Activated naive CD4-positive, alpha-beta T cell treated with anti-CD3 and anti-CD28 coated beads, Interleukin-2, amount 50 U/mL, for 16 hours (primary cell): Measurements from ENCODE around the gene CATSPER2.
"Not testable (repeated sequence)": the region's sequence is repeated elsewhere in the genome, so short reads cannot be mapped to it uniquely, and the experiment has no call there.

Source experiments
- DNase-seq: peaks from one replicate; pipeline ENCODE4 v3.0.0-alpha.2; 2020

CATSPER2 gene

DNA sequence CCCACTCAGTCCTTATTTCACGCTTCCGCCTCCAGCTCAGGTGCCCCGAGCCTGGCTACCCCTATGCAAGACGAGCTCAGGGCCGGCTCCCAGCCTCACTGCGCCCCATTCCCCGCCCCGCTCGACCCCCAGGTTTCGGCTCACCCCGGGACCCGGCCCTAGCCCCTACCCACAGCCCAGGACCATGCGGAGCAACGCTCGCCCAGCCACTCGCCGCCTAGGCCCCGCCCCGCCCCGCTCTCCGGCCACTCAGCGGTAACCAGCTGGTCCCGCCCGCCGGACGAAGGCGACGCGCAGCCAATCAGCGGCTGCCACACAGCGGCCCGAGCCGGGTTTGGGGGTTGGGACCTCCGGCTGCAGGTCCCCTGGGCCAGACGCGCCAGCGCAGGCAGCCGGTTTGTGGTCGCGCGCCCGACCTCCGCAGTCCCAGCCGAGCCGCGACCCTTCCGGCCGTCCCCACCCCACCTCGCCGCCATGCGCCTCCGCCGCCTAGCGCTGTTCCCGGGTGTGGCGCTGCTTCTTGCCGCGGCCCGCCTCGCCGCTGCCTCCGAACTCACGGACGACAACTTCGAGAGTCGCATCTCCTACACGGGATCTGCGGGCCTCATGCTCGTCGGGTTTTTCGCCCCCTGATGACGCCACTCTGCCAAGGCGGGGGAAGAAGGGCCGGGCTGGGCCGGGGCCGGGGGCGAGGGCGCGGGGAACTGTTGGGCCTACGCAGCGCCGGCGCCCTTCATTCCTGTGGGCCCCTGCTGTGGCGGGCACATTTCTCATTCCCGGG lies at the start of gene CATSPER2:
Gene CATSPER2 (minus strand): TSS at position 196 of the 781 bp plus-strand sequence. CDS start 783 bp downstream, outside the sequence.
- DNase-seq: no peak

DNA sequence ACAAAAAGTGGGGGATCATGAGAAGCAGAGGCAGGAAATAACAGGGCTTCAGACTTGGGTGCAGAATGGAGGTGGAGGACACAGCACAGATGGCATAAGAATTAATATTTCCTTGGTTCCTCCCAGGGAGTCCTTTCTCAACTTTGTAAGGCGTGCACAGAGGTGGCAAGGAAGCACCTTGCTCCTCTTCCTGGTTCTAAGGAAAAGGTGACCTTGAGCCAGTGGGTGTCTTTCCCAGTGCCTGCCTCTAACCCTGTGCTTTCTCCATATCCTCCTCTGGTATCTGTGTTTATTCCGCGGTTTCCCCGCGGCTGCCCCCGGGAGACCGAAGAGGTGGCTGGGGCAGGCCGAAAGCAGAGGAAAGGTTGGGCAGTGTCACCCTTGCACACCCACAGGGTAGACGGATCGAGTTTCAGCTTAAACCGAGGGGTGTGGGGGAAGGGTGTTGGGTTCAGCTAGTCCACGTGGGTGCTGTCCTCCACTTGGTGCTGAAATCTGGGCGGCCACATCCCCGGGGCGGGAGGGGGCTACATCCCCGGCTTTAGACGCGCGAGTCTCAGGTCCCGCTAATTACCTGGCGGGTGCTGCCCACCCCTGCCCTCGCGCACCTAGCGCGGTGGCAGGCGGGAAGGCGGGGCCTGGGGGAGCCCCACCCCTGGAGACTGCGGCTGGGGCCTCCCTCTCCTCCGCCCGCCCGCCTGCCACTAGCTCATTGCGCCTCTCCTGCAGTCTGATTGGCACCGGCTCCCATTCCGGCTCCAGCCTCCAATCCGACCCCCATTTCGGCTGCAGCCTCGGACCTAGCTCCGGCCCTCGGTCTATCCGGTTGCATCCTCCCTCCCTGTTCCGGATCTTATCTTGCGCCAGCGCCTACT lies 44.7 kb upstream of the CATSPER2 start, which contains the start of gene CKMT1A:
Gene CKMT1A (plus strand): TSS at position 712 of the 875 bp plus-strand sequence. CDS start 192 bp downstream, outside the sequence.
- DNase-seq: not testable (repeated sequence)

DNA sequence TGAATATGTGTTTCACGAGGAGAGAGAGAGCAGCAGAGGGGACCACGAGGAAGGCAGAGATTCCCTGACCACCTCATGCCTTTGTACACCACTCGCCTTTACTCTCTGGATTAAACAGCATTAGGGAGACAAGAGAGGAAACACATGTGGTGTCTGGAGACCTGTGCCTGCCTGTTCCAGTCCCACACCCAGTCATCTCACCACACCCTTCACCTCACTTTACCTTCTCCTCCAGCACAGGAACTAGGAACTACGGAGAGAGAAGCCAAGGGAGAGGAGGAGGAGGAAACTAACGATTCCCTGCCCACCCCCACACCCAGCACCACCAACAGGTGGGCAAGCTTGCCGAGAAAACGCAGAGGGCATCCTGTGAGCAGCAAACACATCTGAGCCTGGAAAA lies 44.0 kb upstream of the CATSPER2 start:
- DNase-seq: not testable (repeated sequence)

DNA sequence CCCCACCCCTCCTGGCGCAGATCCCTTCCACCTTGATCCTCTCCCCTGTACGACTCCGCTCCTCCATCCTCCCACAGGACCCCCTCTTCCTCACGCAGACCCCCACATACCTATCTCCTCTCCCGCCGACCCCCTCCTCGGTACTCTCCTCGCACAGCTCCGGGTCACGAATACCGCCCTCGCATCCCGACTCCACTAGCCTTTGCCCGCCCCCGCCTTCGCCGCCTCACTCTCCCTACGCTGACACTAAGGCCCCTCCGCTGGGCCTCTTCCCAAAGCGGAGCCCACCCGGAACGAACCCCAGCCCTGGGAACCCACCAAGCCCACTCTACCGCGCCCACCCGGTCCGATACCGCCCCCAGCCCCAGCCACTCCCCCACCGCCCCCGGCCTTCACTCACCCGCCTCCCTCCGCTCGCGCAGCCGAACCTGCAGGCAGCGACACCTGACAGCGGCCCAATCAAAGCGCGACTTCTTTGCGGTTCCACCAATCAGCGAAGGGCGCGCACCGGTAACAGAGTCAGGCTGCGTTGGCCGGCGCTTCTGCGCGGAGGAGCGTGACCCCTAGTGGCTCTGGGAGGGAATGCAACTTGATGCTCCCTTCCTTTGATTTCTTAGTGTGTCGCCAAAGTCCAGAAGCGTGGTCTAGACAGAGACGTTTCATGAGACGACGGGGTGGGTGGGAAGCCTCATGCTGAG lies 41.1 kb upstream of the CATSPER2 start:
- DNase-seq: not testable (repeated sequence)

DNA sequence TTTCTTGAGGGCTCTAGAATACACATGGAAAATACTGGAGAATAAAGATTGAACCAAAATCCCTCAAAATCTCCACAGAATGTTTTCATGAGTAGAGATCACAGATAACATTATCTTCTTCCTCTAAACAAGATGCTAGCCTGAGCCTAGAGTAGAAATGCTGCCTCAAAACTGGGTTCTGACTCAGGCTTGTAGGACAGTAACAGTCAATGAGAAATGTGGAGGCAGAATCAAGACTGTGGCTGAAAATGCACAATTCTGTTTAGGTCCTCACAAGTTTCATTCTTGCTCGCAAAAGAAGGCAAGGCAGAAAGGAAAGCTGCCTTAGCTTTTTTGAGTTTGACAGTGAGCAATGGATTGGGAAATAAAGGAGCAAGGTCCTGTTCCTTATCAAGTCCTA lies 25.5 kb upstream of the CATSPER2 start:
- DNase-seq: not testable (repeated sequence)

DNA sequence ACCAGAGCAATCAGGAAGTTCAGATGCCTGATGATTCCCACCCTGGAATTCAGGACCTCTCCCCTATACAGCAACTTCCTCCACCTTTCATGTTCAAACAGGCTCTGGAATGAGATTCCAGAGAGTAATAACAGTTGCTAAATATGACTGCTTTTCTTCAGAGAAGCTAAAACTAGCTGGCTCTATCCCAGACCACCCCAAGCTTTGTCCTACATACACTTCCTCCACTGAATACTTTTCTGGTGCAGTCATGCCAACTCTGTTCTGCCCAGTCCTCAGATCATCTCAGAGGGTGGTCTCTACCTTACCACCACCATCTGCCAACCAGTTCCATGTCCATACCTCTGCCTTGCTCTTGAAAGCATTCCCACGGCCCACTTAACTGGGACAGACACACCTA lies 17.5 kb upstream of the CATSPER2 start:
- DNase-seq: not testable (repeated sequence)

DNA sequence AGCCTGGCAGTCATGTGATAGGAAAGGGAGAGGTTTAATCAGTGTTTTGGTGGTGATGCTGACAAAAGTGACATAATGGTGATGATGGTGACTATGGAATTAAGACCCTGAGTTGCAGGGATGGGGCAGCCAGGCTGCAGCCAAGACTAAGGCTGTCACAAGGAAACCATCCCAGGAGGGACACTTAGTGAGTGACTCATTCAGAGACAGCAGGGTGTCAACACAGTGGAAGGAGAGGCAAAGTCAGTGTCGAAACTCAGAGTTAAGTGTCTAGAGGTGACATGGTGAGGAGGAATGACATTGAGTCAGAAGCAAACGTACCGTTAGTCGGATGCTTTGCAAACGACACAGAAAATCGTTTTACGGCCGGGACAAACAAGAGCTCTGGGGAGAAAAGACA lies 14.7 kb upstream of the CATSPER2 start:
- not testable (repeated sequence) for DNase-seq

DNA sequence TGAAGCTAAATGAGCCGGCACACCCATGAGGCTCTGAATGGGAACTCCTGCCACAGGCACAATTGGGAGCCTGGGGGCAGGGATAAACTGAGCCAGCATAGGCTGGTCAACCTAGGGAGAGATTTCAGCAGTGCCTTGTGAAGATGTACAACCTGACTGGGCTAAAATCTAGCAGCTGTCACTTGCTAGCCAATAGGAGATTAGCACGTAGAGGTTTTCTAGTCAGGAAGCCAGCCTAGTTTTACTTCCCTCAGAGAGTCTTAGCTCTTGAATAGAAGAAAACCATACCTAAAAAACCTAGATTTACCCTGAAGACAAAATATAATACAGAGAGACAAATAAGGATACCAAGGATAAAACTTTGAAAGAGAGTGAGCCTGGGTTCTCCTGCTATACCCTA lies 13.6 kb upstream of the CATSPER2 start:
- DNase-seq: not testable (repeated sequence)

DNA sequence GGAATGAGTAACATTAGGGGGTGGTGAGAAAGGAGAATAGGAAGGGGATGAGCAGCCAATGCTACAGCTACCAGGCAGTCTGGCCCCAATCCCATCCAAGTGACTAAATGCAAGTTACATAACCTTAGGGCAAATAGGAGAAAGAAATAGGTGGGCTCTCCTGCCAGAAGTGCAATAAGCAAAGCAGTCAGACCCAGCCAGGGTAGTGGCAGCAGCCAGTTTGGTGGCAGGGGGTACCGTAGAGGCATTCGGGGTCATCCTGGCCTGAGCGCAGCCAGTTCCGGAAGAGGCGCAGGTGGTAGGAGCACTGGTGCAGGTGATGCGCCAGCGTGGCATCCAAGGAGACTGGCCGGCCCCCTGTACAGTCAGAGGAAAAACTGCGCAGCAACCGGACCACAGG lies 11.1 kb upstream of the CATSPER2 start:
- DNase-seq: not testable (repeated sequence)

DNA sequence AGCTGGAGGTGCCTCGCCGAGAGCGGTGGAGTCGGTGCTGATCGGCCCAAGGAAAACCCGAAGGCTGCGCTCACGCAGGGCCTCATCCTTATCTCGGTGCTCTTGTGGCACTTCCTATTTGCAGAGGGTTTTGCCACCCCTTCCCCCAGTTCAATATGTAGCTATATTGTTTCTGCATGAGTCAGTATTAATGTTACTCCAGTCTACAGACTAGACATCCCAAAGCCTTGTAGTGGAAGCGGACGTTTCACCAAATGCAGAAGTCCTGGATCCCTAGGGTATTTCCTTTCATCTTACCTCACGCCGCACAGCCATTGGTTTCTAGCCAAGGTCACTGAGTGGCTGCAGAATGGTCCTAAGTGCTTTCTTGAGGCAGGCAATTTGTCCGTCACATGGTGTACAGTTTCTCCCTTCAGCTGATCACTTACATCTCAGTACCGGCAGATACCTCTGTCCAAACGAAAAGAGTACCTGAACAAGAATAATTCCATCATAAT lies 834 bp upstream of the CATSPER2 start:
- not testable (repeated sequence) for DNase-seq

DNA sequence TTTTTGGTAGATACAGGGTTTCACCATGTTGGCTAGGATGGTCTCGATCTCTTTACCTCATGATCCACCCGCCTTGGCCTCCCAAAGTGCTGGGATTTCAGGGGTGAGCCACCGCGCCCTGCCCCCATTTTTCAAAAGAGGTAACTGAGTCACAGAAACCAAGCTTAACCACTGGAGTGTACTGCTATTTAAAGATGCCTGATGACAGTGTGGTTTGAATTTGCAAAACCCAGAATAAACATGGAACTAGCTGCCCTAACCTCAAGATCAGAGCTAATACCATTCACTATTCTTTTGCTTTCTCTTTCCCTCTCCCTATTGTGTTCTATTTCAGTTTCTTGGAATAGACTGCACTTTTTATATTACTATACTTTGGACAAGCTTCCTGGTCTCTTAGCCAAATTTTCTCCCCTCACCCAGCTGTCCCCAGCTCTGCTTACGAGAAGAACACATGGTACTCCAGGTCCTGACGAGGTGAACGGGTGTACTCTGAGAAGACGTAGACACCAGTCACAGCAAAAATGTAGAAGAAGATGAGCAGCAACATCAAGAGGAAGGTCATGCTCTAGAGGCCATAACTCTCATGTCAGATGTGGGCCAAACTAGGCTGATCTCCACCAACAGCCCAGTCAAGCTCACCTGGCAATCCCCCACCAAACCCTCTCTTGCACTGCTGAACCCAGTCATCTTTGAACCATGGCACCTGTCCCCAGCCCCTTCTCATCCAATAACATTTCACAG lies 10.0 kb downstream of the CATSPER2 start:
- not testable (repeated sequence) for DNase-seq

DNA sequence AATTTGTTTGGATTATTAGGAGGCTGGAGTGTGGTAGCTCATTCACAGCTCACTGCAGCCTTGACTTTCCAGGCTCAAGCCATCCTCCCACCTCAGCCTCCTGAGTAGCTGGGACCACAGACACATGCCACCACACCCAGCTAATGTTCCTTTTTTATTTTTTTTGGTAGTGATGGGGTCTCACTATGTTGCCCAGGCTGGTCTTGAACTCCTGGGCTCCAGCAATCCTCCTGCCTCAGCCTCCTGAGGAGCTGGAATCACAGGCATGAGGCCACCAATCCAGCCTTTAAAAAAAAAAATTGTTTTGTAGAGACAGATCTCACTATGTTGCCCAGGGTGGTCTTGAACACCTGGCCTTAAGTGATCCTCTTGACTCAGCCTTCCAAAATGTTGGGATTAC lies 21.7 kb downstream of the CATSPER2 start:
- DNase-seq: not testable (repeated sequence)

DNA sequence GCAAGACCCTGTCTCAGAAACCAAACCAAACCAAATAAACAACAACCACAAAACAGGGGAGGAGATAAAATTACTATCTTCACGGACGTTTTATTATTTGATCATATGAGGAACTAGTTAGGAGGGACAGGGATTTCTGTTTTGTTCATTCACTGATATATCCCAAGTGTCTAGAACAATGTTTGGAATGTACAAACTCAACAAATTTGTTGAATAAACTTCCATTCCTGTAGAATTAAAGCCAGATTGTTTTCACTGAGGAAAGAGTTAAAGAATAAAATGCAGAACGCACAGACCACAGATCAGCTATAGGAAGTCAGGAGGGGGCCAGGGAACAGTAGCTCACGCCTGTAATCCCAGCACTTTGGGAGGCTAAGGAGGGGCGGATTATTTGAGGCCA lies 23.5 kb downstream of the CATSPER2 start:
- no peak for DNase-seq

DNA sequence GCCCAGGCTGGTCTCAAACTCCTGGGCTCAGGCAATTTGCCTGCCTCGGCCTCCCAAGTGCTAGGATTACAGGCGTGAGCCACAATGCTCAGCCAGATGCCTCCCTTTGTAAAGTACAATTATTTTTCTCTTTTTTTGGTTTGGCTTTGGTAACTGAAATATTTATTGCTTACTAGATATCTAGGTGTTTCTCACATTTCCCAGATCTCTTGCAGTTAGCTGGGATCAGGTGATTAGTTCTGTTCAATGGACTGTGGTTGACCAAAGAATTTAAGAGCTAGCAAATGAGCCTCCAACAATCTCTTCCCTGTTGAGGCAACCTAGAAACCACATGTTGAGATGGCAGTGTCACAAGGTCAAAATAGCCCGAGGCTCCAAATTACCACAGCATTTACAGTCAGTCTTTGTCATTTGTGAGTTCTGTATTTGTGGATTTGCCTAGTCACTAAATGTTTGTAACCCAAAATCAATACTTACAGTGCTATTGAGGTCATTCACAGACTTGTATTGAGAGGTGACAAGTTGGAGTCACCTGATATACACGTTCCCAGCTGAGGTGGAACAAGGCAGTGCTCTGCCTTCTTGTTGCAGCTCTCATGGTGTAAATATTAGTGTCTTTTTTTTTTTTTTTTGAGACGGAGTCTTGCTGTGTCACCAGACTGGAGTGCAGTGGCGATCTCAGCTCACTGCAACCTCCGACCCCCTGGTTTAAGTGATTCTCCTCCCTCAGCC lies 26.4 kb downstream of the CATSPER2 start:
- DNase-seq: not testable (repeated sequence)

DNA sequence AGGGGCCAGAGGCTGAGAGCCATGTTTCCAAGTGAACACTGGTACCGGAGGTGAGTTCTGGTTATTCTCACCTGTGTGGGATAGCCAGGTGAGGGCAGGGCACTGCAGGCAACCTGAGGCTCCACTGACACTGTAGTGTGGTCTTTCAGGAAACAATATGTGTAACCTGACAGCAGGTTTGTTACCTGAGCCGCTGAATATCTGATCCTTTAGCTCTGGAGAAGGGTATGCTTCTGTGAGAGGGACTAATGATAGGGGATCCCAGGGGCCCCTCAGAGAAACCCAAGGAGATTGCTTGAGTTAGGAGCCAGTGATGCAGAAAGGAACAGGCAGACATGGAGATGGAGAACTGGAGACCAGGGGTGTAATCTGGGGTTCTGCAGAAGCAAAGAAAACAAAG lies 29.9 kb downstream of the CATSPER2 start, which contains the start of gene STRC:
Gene STRC (minus strand): TSS at position 101 of the 400 bp plus-strand sequence. CDS start 78 bp downstream, at position 23.
- not testable (repeated sequence) for DNase-seq

DNA sequence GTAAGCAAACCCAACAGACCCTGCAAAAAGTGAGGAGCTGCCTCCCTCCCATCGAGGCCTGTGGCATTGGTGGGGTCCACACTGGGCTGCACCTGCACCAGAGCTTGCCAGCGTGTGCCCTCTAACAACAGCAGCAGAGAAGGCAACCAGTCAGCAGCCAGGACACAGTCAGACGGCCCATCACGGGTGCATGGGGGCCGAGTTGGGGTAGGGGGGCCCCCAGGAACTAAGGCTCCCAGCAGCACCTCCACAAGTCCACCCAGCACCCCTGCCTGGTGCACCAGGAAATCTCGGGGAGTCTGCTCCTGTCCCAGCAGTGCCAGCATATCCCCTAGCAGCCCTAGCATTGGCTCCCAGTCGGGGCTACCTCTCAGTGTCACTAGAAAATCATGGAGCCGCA lies 30.9 kb downstream of the CATSPER2 start:
- not testable (repeated sequence) for DNase-seq

DNA sequence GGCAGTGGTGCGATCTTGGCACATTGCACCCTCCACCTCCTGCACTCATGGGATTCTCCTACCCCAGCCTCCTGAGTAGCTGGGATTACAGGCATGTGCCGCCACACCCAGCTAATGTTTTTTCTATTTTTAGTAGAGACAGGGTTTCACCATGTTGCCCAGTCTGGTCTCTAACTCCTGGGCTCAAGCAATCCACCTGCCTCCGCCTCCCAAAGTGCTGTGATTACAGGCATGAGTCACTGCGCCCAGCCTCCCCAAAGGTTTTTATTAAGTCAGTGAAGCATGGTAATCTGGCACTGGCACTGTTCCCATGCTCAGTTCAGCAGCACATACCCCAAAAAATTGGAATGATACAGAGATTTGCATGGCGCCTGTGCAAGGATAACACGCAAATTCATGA lies 46.4 kb downstream of the CATSPER2 start:
- not testable (repeated sequence) for DNase-seq

DNA sequence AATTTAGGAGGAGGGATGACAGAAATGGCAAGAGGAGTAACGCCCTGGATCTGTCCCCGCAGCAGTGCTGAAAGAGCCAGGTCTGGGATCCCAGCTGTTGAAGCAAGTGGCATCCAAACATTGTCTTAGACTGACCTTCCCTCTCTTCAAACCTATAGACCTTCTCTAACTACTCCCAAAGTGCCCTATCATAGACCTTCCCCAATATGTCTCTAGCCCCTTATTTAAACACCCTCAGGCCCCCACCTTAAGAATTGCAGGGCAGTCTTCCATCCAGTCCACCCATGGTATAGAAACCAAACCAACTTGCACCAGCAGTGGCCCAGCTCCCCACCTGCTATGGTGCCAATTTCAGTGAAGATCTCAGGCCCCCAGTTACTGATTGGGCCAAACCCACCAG lies 48.4 kb downstream of the CATSPER2 start:
- DNase-seq: not testable (repeated sequence)

DNA sequence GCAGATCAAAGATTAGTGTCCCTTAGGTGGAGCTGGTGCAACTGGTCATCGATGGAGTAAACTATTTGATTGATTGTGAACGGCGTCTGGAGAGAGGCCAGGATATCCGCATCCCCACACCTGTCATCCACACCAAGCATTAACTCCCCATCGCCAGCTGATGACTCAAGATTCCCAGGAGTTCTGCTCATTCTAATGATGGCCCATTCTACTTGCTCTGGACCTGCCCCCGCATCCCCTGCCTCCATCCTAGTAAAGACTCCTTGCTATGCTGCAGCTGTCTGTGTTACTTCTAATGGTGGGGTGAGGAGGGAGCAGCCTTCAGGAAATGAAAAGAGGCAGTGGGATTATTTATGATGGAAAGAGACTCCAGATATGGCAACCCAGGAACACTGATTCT lies 49.5 kb downstream of the CATSPER2 start:
- DNase-seq: not testable (repeated sequence)

DNA sequence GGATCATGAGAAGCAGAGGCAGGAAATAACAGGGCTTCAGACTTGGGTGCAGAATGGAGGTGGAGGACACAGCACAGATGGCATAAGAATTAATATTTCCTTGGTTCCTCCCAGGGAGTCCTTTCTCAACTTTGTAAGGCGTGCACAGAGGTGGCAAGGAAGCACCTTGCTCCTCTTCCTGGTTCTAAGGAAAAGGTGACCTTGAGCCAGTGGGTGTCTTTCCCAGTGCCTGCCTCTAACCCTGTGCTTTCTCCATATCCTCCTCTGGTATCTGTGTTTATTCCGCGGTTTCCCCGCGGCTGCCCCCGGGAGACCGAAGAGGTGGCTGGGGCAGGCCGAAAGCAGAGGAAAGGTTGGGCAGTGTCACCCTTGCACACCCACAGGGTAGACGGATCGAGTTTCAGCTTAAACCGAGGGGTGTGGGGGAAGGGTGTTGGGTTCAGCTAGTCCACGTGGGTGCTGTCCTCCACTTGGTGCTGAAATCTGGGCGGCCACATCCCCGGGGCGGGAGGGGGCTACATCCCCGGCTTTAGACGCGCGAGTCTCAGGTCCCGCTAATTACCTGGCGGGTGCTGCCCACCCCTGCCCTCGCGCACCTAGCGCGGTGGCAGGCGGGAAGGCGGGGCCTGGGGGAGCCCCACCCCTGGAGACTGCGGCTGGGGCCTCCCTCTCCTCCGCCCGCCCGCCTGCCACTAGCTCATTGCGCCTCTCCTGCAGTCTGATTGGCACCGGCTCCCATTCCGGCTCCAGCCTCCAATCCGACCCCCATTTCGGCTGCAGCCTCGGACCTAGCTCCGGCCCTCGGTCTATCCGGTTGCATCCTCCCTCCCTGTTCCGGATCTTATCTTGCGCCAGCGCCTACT lies 55.1 kb downstream of the CATSPER2 start, which contains the start of gene CKMT1B:
Gene CKMT1B (plus strand): TSS at position 700 of the 863 bp plus-strand sequence. CDS start 192 bp downstream, outside the sequence.
- not testable (repeated sequence) for DNase-seq
